ENCODE results near the gene CAPN7.
"Not testable (repeated sequence)": the region's sequence is repeated elsewhere in the genome, so short reads cannot be mapped to it uniquely, and the experiment has no call there.

The CAPN7 gene

DNA sequence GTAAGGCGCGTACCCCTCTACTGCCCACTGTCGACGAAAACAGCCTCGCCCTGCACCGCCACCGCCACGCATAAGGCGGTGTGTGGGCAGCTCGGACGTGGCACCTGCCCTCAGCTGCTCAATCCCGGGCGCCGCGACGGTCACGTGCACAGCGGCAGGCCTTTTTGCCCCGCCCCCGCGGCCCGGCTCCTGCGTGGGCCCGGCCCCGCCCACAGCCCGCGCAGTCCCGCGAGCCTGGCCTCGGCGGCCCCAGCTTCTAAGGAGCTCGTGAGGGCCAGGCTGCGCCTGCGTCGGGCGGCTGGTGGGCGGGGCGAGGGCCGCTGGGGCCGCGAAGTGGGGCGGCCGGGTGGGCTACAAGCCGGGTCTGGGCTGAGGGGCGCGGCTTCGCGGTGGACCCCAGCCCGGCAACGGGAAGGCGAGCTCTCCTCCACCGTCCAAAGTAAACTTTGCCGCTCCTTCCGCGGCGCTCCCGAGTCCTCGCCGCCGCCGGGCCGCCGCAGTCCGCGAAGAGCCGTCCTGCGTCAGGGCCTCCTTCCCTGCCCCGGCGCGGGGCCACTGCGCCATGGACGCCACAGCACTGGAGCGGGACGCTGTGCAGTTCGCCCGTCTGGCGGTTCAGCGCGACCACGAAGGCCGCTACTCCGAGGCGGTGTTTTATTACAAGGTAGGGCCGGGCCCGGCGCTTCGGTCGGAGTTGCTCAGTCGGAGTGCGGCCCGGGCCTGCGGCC, at the start of gene CAPN7:
Gene CAPN7 (plus strand): TSS at position 313 of the 728 bp plus-strand sequence. CDS start 250 bp downstream, at position 563.
- peak; percentile 95 to 96 for DNase-seq

DNA sequence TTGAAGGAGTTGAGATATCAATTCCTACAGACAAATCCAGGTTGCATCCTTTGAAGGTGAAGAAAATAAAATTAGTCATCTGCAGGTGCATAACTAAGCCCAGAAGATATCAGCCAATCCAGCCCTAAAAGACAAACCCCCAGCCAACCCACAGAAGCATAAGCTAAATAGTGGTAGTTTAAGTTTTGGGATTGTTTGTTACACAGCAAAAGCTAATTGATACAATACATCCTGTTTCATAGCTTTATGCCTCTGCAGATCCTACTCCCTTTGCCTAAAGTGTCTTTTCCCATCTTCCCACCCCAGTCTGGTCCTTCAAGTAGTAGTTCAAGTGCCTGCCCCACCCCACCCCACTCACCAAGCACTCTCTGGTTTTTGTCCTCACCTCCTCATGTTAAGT, 48.6 kb upstream of the CAPN7 start:
- no peak for DNase-seq

- no peak for DNase-seq
Measured at GRCh38 chr3:15159501-15160136, 46.4 kb upstream of the CAPN7 start.

- DNase-seq: no peak
Measured at GRCh38 chr3:15160662-15161061, 45.4 kb upstream of the CAPN7 start.

- DNase-seq: no peak
Measured at GRCh38 chr3:15161133-15161532, 44.9 kb upstream of the CAPN7 start.

DNA sequence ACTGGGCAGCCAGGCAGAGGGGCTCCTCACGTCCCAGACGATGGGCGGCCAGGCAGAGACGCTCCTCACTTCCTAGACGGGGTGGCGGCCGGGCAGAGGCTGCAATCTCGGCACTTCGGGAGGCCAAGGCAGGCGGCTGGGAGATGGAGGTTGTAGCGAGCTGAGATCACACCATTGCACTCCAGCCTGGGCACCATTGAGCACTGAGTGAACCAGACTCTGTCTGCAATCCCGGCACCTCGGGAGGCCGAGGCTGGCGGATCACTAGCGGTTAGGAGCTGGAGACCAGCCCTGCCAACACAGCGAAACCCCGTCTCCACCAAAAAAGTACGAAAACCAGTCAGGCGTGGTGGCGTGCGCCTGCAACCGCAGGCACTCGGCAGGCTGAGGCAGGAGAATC, 42.4 kb upstream of the CAPN7 start:
- not testable (repeated sequence) for DNase-seq

- DNase-seq: no peak
Measured at GRCh38 chr3:15164340-15164739, 41.7 kb upstream of the CAPN7 start.

GRCh38 chr3:15165061-15165460, 41.0 kb upstream of the CAPN7 start:
- no peak for DNase-seq

- not testable (repeated sequence) for DNase-seq
Measured at GRCh38 chr3:15166391-15166790, 39.7 kb upstream of the CAPN7 start.

- DNase-seq: no peak
Measured at GRCh38 chr3:15171096-15171495, 35.0 kb upstream of the CAPN7 start.

- DNase-seq: no peak
Measured at GRCh38 chr3:15172806-15173205, 33.2 kb upstream of the CAPN7 start.

- no peak for DNase-seq
Measured at GRCh38 chr3:15174953-15175352, 31.1 kb upstream of the CAPN7 start.

DNA sequence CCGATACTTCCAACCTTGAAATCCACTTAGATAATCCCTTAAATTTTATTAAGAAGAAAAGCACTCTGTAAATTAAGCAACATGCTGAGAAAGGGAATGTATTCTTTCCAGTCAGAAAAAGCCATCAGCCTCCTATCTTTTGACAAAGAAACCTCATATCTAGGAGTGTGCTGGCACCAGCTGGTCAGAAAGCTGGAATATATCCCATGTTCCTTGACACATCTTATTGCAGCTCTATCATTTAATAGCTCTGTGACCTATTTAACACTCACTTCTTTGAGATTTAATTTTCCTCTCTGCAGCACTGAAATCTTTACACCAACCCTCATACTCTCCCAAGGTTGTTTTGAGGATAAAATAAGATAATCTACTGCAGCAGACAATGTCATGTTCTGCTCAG, 30.4 kb upstream of the CAPN7 start:
- DNase-seq: no peak

DNA sequence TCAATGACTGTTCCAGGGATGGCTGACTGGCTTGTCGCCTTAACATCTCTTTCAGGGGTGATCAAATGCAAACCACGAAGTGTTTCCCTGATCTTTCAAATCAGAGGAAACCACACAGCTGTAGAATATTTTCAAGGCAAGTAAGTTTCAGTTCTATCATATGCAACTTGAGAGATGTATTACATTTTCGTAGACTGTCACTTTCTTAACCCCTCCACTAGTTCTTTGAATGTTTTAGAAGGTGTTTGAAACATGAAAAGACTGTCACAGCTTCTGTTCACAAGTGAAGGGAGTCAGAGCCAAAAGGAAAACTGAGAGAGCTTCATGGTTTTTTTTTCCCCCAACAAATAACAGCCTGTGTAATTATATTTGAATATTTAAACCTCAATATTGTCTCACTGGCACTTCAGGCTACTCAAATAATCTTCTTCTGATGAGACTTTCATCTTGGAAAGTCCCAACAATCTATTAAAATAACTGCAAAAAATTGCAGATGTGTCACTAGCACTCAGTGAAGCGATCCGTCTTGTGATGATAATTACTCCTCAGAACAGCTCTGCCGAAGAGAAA, 25.9 kb upstream of the CAPN7 start:
- no peak for DNase-seq

- DNase-seq: no peak
Measured at GRCh38 chr3:15181511-15181910, 24.5 kb upstream of the CAPN7 start.

DNA sequence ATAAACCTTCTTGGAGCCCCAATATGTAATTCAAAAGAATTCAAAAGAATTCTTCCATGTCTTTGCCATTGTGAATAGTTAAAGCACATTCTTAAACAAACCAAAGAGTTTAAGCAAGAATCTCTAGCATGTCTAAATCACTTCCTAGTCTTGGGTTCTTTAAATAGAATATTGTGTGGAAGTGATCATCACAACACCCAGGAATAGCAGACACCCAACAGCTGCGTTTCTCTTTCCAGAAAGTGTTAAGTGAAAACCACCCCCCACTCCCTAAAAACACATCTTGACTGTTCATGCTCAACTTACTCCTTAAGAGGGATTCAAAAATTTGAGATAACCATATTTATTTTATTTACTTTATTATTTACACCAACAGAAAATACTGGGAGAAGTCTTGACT, 24.1 kb upstream of the CAPN7 start:
- DNase-seq: no peak

GRCh38 chr3:15183011-15183410, 23.0 kb upstream of the CAPN7 start:
- no peak for DNase-seq

GRCh38 chr3:15185404-15185803, 20.6 kb upstream of the CAPN7 start:
- DNase-seq: no peak

DNA sequence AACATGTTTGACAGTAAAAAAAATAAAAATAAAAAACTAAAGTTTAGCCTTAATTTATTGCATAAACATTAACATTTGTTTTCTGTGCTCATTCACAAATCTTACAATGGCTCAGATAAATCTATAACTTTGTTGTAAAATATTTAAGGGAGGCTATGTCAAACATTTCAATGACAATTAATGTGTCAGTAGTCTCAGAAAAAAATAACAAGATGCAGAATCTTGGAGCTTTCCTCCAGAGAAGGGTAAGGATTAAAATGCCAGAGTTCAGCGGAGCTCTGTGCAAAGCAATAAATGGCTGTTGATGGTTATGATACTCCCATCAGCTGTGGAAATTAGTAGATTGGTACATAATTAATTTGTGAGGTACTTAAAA, 20.0 kb upstream of the CAPN7 start:
- DNase-seq: no peak

- not testable (repeated sequence) for DNase-seq
Measured at GRCh38 chr3:15186477-15187164, 19.4 kb upstream of the CAPN7 start.

DNA sequence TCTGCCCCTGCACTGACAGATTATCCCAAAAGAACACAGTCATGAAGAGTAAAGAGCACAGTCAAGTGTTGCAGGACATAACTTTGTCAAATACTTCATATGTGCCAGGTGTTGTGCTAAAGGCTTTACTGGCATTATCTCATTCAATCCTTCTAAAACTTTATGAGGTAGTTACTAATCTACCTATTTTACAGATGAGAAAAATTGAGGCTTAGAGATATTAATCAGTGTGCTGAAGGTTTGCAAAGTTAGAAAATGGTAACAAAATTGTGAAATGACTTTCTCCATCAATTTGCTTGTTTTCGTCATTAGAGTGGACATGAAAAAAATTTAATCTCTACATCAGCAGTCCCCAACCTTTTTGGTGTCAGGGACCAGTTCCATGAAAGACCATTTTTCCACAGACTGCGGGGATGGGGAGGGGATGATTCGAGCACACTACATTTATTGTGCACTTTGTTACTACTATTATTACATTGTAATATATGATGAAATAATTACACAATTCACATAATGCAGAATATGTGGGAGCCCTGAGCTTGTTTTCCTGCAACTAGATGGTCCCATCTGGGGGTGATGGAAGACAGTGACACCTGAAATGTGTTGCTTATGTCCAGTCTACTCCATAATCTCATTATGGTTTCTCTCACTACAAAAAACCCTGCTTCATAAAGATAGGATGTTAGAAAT, 8.6 kb upstream of the CAPN7 start:
- DNase-seq: no peak

- no peak for DNase-seq
Measured at GRCh38 chr3:15198686-15199085, 7.4 kb upstream of the CAPN7 start.

GRCh38 chr3:15199493-15200105, 6.4 kb upstream of the CAPN7 start:
- no peak for DNase-seq

Data from CD4-positive, alpha-beta T cell treated with Interferon alpha-2 for 1 hour (primary cell).